Activated naive CD4-positive, alpha-beta T cell (primary cell): ENCODE data around the gene FANCE.

ENCODE experiments used
- DNase-seq, 4 experiments: peaks; one replicate each; lab custom pipeline; 2025; lab: John Stamatoyannopoulos, UW

Gene FANCE

DNA sequence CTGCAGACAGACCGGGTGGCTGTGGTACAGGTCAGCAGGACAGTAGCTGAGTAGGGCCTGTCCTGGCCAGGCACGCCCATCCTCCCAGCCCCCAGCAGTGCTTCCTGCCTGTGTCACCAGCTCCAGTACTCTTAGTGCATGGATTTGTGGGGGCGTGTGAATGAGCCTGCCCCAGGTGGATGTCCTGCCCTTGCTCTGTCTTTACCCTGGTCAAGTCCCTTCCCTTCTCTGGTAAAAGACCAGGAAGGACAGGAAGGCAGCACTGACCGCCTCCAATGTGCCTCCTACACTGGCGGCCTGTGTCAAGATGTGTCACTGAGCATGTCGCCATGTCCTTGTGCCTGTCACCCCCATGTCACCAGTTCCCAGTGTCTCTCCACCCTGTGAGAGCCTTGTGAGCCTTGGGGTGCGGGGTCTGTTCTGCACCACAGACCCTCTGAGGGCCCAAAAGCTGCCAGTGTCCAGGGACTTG, 32.8 kb downstream of the FANCE start:
- DNase-seq, result no peak

GRCh38 chr6:35485402-35485877, 33.3 kb downstream of the FANCE start:
- DNase-seq, result no peak

GRCh38 chr6:35486005-35486925, 34.1 kb downstream of the FANCE start:
- DNase-seq, result no peak

- no peak for DNase-seq
Measured at GRCh38 chr6:35487658-35488516, 35.7 kb downstream of the FANCE start.

- no peak for DNase-seq
Measured at GRCh38 chr6:35488517-35488862, 36.4 kb downstream of the FANCE start.

- DNase-seq, result no peak
Measured at GRCh38 chr6:35489066-35489465, 36.9 kb downstream of the FANCE start.

DNA sequence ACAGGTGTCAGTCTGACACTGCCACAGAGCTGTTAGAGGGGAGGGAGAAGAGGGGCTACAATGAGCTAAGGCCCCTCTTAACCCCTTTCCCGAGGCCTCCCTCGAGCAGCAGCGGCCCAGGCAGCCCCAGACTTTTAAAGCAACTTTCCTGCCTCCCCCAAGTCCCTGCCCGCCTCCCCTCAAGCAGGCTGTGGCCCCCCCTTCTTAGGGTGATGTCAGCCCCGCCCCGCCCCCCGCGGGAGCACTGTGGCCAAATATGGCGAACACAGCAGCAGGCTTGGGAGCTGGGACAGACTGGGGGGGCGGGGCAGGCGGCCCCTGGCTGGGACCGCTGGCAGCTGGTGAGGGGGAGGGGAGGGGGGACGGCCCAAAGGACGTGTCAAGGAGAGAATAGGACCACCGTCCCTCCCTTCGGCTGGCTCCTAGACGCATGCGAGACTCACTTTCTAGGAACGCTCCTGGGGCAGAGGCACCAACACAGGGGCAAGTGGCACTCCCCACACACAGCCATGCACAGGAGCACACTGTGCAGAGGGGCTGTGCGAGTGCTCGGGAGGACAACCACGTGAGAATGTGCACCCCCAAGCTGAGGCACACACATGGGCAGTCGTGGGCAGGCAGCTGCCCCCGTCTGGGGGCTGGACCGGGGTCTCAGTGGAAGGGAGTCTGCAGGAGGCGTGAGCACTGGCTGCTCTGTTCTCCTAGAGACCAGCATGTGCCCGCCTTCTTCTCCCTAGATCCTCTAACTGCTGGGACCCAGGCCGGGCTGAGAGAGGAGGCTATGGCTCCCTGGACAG, 38.1 kb downstream of the FANCE start:
- no peak for DNase-seq

GRCh38 chr6:35490821-35491557, 38.9 kb downstream of the FANCE start:
- no peak for DNase-seq

DNA sequence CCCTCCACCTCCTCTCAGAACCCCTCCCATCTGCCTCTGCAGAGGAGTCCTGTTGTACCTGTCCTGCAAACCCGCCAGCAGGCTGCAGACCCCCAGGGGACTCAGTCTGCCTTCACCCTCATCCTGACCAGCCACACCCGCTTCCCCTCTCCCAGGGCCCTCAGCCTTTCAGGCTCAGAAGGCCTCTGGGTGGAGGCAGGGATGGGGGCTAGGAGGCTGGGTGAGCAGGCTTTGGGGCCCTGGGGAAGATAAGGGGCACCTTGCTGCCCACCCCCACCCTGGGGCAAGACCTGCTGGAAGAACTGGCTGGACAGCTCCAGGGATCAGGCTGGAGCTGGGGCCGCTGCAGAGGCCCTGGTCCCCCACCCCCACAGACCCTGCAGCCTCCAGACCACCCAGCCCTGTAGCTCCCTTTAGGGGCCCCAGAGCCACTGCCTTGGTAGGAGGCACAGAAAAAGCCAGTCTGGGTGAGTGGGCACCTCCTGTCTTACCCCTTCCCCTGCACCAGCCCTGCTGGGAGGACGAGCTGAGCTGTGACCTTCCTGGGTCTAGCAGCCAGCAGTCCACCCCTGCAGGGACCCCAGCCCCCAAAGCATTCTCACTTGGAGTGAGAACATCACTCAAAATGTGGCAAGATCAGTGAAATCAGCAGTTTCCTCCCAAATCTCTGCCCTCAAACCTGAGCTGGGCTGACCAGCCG, 39.6 kb downstream of the FANCE start:
- no peak for DNase-seq

DNA sequence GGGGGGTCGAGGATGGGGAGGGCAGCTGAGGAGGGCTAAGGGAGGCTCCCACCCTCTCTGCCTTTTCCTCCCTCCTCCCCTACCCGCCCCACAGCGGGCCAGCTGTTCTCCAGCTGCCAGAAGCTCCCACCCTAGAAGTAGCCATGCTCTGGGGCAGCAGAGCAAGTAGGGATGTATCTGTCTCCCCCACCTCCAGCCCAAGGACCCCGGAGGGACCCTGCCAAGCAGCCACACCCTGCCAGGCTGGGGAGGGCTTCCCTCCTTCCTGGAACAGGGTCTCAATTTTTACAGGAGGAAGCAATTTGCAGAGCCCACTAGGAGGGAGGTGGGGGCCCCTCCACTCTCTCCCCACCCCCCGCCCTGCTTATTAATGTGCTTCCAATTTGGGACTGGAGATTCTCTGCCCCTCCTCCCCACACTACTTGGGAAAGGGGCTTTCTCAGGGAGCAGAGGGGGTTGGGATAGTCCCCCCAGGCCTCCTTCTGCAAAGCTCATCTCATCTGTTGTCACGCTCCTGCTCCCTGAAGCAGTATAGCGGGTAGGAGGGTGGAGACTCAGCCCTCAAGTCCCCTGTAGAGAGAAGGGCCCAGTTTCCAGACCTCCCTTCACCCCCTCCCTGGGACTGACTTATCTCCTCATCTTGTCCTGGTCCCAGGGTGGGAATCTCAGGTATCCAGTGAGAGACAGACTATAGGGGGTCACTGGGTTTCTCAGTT, 40.3 kb downstream of the FANCE start:
- DNase-seq, result no peak

- DNase-seq, result no peak
Measured at GRCh38 chr6:35492974-35493284, 40.8 kb downstream of the FANCE start.

- no peak for DNase-seq
Measured at GRCh38 chr6:35493307-35493983, 41.3 kb downstream of the FANCE start.

- DNase-seq, result no peak
Measured at GRCh38 chr6:35494161-35494563, 42.0 kb downstream of the FANCE start.

GRCh38 chr6:35495258-35496035, 43.3 kb downstream of the FANCE start:
- DNase-seq, result no peak

DNA sequence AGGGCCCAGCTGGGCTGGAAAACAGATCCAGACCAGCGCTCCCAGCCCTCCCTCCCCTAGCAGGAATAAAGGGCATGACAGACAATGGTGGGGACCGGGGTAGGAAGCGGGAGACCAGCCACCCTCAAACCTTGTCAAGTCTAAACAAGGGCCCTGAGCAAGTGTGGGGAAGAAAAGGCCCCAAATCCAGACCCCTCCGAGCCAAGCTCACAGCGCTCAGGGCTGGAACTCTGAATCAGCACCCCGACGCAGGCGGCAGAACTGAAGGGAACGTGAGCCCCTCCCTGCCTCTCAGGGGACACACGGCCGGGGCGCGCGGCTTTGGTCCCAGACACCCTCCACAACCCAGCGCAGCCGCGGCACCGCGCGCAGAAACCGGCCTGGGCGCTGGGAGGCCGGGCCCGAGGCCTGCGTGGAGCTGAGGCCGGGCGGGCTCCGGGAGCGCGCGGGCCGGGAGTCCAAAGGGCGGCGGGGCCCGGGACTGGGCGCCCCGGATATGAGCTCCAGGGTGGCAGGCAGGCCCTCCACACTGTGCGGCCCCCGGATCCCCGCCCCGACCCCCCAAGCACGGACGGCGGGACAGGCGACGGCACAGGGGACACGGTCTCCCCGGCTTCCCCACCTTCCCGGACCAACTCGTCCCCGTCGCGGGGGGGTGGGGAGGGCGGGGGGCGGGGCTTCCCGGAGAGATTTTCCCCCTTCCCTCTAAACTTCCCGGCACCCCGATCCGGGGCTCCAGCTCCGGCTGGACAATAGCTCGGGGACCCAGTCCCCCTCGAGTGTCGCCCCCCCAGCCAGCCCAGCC, 44.1 kb downstream of the FANCE start:
- no peak for DNase-seq

GRCh38 chr6:35496841-35497570, 44.9 kb downstream of the FANCE start, which contains the start of gene TEAD3:
TEAD3 (minus strand) TSS chr6:35497079.
- peak in 3 of 4 experiments; percentile 21 to 44 (median 37) for DNase-seq
